Measurements from ENCODE around the gene NAV2. TPM values are rescaled to one million over a fixed set of nuclear protein-coding genes. Genes with fewer than 3 reads are reported as not detected.

The NAV2 gene
- total RNA-seq, 1 donor from 2014 or later: 9.6 TPM

DNA sequence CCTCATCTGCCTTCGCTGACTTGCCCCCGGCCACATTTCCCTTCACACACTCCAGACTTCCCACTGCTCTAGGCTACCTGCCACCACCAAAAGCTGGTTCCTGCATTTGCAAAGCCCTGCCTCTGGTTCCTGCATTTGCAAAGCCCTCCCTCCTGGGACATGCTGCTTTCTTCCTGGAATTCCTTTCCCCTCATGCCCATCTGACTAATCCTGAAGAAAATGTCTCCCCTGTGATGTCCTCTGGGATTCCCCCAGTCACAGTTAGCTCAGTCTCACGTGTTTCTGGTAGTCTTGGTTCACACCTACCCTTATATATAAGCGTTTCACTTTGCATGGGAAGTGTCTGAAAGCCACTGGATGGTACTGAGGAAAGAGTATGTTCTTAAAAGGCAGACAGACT lies 240.7 kb downstream of the NAV2 start:
- Mint-ChIP-seq H3K4me1 (peaks cover 30% of the 10 kb centered on the region), H3K9me3 (no peaks in the 10 kb centered on the region), H3K36me3 (peaks cover 9% of the 10 kb centered on the region), H3K4me3 (no peak overlapping the region), H3K27ac (no peak overlapping the region), H3K27me3 (ENCODE audit: insufficient read depth, low read depth) (no peaks in the 10 kb centered on the region)
- Histone ChIP-seq H3K27me3 (no peaks in the 10 kb centered on the region), H3K4me3 (no peak overlapping the region), H3K36me3 (no peaks in the 10 kb centered on the region), H3K27ac (no peak overlapping the region), H2AFZ (replicated peaks) (no peak overlapping the region), H3K9me3 (ENCODE audit: low read depth) (no peaks in the 10 kb centered on the region), H3K79me2 (ENCODE audit: low read depth) (no peaks in the 10 kb centered on the region), H3F3A (ENCODE audit: low read depth) (peaks cover 15% of the 10 kb centered on the region), H3K4me2 (peak overlapping the region; percentile 30), H3K9ac (no peak overlapping the region), H4K20me1 (ENCODE audit: low read depth) (no peaks in the 10 kb centered on the region), H3K4me1 (peaks cover 22% of the 10 kb centered on the region)
- DNase-seq (ENCODE audit: low spot score): peak; percentile 56
- TF ChIP-seq EZH2 (IDR thresholded peaks at IDR 0.05) (no peak), EZH2phosphoT487 (IDR thresholded peaks at IDR 0.05) (no peak)
- TF ChIP-seq, protein P1, sequence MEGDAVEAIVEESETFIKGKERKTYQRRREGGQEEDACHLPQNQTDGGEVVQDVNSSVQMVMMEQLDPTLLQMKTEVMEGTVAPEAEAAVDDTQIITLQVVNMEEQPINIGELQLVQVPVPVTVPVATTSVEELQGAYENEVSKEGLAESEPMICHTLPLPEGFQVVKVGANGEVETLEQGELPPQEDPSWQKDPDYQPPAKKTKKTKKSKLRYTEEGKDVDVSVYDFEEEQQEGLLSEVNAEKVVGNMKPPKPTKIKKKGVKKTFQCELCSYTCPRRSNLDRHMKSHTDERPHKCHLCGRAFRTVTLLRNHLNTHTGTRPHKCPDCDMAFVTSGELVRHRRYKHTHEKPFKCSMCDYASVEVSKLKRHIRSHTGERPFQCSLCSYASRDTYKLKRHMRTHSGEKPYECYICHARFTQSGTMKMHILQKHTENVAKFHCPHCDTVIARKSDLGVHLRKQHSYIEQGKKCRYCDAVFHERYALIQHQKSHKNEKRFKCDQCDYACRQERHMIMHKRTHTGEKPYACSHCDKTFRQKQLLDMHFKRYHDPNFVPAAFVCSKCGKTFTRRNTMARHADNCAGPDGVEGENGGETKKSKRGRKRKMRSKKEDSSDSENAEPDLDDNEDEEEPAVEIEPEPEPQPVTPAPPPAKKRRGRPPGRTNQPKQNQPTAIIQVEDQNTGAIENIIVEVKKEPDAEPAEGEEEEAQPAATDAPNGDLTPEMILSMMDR (IDR thresholded peaks at IDR 0.05): no peak

DNA sequence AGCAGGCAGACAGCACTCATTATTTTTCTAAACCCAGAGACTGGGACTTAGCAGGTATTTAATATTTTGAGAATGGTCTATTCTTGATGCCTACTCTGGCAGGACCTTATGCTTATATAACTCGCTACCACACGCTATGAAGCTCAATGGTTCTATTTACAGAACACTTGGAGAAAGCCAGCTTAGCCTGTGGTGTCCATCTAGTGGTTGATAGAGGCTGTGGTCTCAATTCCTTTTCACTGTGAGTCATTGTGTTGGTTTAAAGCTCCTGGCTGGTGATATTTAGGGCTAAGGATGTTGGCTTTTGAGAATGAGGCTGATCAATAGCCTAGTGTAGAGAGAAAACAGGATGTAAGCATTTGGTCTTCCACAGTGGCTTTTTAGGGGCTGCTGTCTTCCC lies 241.3 kb downstream of the NAV2 start:
- peak; percentile 65 for DNase-seq (ENCODE audit: low spot score)
- no peak overlapping the region for H2AFZ ChIP-seq (replicated peaks)
- H3F3A ChIP-seq (ENCODE audit: low read depth): peaks cover 15% of the 10 kb centered on the region
- H3K27ac ChIP-seq: no peak overlapping the region
- Mint-ChIP-seq H3K4me3 (no peak overlapping the region), H3K36me3 (peaks cover 9% of the 10 kb centered on the region), H3K9me3 (no peaks in the 10 kb centered on the region), H3K4me1 (peaks cover 30% of the 10 kb centered on the region), H3K27me3 (ENCODE audit: insufficient read depth, low read depth) (peaks cover 2% of the 10 kb centered on the region), H3K27ac (no peak overlapping the region)
- H3K9me3 ChIP-seq (ENCODE audit: low read depth): no peaks in the 10 kb centered on the region
- no peaks in the 10 kb centered on the region for H4K20me1 ChIP-seq (ENCODE audit: low read depth)
- H3K9ac ChIP-seq: no peak overlapping the region
- H3K4me2 ChIP-seq: peak overlapping the region; percentile 30
- H3K4me1 ChIP-seq: peaks cover 22% of the 10 kb centered on the region
- no peak overlapping the region for H3K4me3 ChIP-seq
- H3K79me2 ChIP-seq (ENCODE audit: low read depth): no peaks in the 10 kb centered on the region
- H3K27me3 ChIP-seq: no peaks in the 10 kb centered on the region
- no peaks in the 10 kb centered on the region for H3K36me3 ChIP-seq
- no peak for TF ChIP-seq EZH2 (IDR thresholded peaks at IDR 0.05)
- TF ChIP-seq, protein P1 (IDR thresholded peaks at IDR 0.05): peak; percentile 54
- no peak for TF ChIP-seq EZH2phosphoT487 (IDR thresholded peaks at IDR 0.05)

DNA sequence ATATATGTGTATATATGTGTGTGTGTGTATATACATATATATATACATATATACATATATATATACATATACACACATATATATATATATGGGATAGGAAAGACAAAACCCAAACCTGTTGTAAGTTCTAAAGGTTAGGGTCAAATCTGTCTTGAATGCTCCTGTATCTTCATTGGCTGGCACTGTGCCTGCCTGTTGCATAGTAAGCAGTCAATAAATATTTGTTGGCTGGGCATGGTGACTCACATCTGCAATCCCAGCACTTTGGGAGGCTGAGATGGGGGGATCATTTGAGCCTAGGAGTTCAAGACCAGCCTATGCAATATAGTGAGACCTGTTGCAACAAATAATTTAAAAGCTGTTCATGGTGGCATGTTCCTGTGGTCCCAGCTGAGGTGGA lies 242.3 kb downstream of the NAV2 start:
- H3K27me3 Mint-ChIP-seq (ENCODE audit: insufficient read depth, low read depth): peaks cover 2% of the 10 kb centered on the region
- peaks cover 15% of the 10 kb centered on the region for H3F3A ChIP-seq (ENCODE audit: low read depth)
- peaks cover 35% of the 10 kb centered on the region for H3K4me1 Mint-ChIP-seq
- no peaks in the 10 kb centered on the region for H3K36me3 ChIP-seq
- H3K79me2 ChIP-seq (ENCODE audit: low read depth): no peaks in the 10 kb centered on the region
- H3K27ac ChIP-seq: no peak overlapping the region
- peaks cover 8% of the 10 kb centered on the region for H3K36me3 Mint-ChIP-seq
- no peak overlapping the region for H3K4me3 Mint-ChIP-seq
- no peaks in the 10 kb centered on the region for H3K9me3 ChIP-seq (ENCODE audit: low read depth)
- no peak overlapping the region for H2AFZ ChIP-seq (replicated peaks)
- TF ChIP-seq EZH2phosphoT487 (IDR thresholded peaks at IDR 0.05): no peak
- no peak for TF ChIP-seq EZH2 (IDR thresholded peaks at IDR 0.05)
- TF ChIP-seq, protein P1 (IDR thresholded peaks at IDR 0.05): no peak
- H3K4me3 ChIP-seq: no peak overlapping the region
- H3K27ac Mint-ChIP-seq: no peak overlapping the region
- peaks cover 22% of the 10 kb centered on the region for H3K4me1 ChIP-seq
- H3K27me3 ChIP-seq: no peaks in the 10 kb centered on the region
- no peaks in the 10 kb centered on the region for H3K9me3 Mint-ChIP-seq
- no peak overlapping the region for H3K4me2 ChIP-seq
- H3K9ac ChIP-seq: no peak overlapping the region
- no peak for DNase-seq (ENCODE audit: low spot score)
- H4K20me1 ChIP-seq (ENCODE audit: low read depth): no peaks in the 10 kb centered on the region

Measured in neural progenitor cell (in vitro differentiated cells).